ENCODE measurements around the gene AGPAT3. TPM values are rescaled to one million over a fixed set of nuclear protein-coding genes. Genes with fewer than 3 reads are reported as not detected.
A peak's percentile ranks its signal among the peaks of the same experiment; 100 is the strongest.

AGPAT3 gene
- total and polyA plus RNA-seq, 10 of the 15 experiments (the other 5 are each of a cell fraction or from before 2014, with no cell fraction given), result 1.2 to 110 (median 30.8) TPM

- intact Hi-C loops (cut with micrococcal nuclease; ENCODE audit: unreplicated experiment), result no loop called here
- Histone ChIP-seq H3K9ac (ENCODE audit: control insufficient read depth, insufficient read depth, low read length) (no peak overlapping the region), H3K9me3 (replicated peaks; ENCODE audit: control insufficient read depth, insufficient read depth, low read length) (no peaks in the 10 kb centered on the region), H3K36me3 (ENCODE audit: control insufficient read depth in 2 of 2, insufficient read depth in 2 of 2, low read length in 1 of 2) (peaks cover 6 to 9% of the 10 kb centered on the region in 2 experiments; a peak in 3 of 4 replicates), H3K79me2 (ENCODE audit: control insufficient read depth, insufficient read depth, low read length) (no peaks in the 10 kb centered on the region), H3K27ac (ENCODE audit: control insufficient read depth, insufficient read depth) (no peak overlapping the region), H3K4me2 (ENCODE audit: control insufficient read depth, insufficient read depth) (no peak overlapping the region), H2AFZ (ENCODE audit: control insufficient read depth, low read depth, low read length) (no peak overlapping the region), H3K4me1 (ENCODE audit: control insufficient read depth, insufficient read depth, low read length) (no peaks in the 10 kb centered on the region), H3K27me3 (replicated peaks in 1 of 2; ENCODE audit: control insufficient read depth in 2 of 2, insufficient read depth in 2 of 2, low read length in 1 of 2) (no peaks in the 10 kb centered on the region), H3K4me3 (no peak overlapping the region), H4K20me1 (ENCODE audit: control insufficient read depth, insufficient read depth) (no peaks in the 10 kb centered on the region)
- 92% methylated on average over 10 of the region's 17 CpGs for WGBS (ENCODE audit: insufficient coverage, insufficient replicate concordance, low lambda C conversion rate, missing lambda C conversion rate)
- ATAC-seq, result no peak
- ChIA-PET RAD21 (ENCODE audit: unreplicated experiment) (no interaction called here), POLR2A (no interaction called here), CTCF (no interaction called here), SMC1A (ENCODE audit: uncharacterized antibody, unreplicated experiment) (interaction anchor here (0.6 kb wide), 1 partner anchor 44 kb away, joined by 3 read pairs; no protein-coding TSS in a partner anchor)
- in situ Hi-C loops (cut with MboI), result no loop called here
- no peak for FAIRE-seq
- TF ChIP-seq SMARCA5 (IDR thresholded peaks at IDR 0.05), result no peak
- TF ChIP-seq POLR2A (IDR thresholded peaks at IDR 0.05; ENCODE audit: low read depth, low read length), result peak; percentile 4; the same call in 1 of the 2 replicates
- TF ChIP-seq POLR2AphosphoS2 (IDR thresholded peaks at IDR 0.05; ENCODE audit: low read depth, low read length), result peak; percentile 54; the same call in 1 of the 2 replicates
- no TSS peak for BruUV-seq (replicated peaks)
- no peak for DNase-seq (ENCODE audit: low read depth, low spot score)
Observed at GRCh38 chr21:43983390-43983789, 118.4 kb downstream of the AGPAT3 start.

DNA sequence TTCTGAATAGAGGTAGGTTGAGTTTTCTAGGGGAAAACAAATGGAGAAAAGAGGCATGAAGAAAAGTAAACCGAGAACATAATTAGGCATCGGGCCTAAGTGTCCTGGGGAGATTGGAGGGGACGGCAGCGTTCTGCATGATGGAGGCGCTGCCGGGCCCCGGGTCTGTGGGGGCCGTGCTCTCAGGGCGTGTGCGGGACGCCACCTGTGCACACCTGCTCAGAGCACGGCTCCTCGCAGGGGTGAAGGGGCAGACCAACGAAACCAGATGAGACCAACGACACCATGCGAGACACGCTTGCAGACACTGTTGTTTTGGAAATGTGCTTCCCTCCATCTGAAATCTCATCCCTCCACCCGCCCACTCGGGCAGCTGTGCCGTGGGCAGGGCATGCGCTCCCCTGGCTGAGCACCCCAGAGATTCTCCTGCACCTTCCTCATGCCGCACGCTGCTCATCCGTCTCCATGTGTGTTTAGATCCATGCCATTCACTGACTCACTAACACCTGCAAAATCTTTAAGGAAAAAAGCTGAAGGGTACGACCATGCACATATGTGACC lies 118.9 kb downstream of the AGPAT3 start:
- no peaks in the 10 kb centered on the region for H4K20me1 ChIP-seq (ENCODE audit: control insufficient read depth, insufficient read depth)
- H3K9ac ChIP-seq (ENCODE audit: control insufficient read depth, insufficient read depth, low read length), result no peak overlapping the region
- ChIA-PET SMC1A (ENCODE audit: uncharacterized antibody, unreplicated experiment) (no interaction called here), POLR2A (no interaction called here), RAD21 (ENCODE audit: unreplicated experiment) (no interaction called here), CTCF (interaction anchor here (1.0 kb wide), 1 partner anchor 9 kb away, joined by 4 read pairs; no protein-coding TSS in a partner anchor)
- ATAC-seq (no peak), DNase-seq (ENCODE audit: low read depth, low spot score) (no peak), FAIRE-seq (no peak)
- no peak overlapping the region for H2AFZ ChIP-seq (ENCODE audit: control insufficient read depth, low read depth, low read length)
- no peaks in the 10 kb centered on the region for H3K79me2 ChIP-seq (ENCODE audit: control insufficient read depth, insufficient read depth, low read length)
- intact Hi-C loops (cut with micrococcal nuclease; ENCODE audit: unreplicated experiment), result no loop called here
- no peaks in the 10 kb centered on the region for H3K27me3 ChIP-seq (replicated peaks in 1 of 2; ENCODE audit: control insufficient read depth in 2 of 2, insufficient read depth in 2 of 2, low read length in 1 of 2)
- in situ Hi-C loops (cut with MboI), result no loop called here
- no peaks in the 10 kb centered on the region for H3K4me1 ChIP-seq (ENCODE audit: control insufficient read depth, insufficient read depth, low read length)
- BruUV-seq (replicated peaks), result TSS peak; percentile 44
- peaks cover 3 to 9% of the 10 kb centered on the region in 2 experiments; a peak in 3 of 4 replicates for H3K36me3 ChIP-seq (ENCODE audit: control insufficient read depth in 2 of 2, insufficient read depth in 2 of 2, low read length in 1 of 2)
- H3K4me3 ChIP-seq, result no peak overlapping the region
- no peak overlapping the region for H3K4me2 ChIP-seq (ENCODE audit: control insufficient read depth, insufficient read depth)
- H3K27ac ChIP-seq (ENCODE audit: control insufficient read depth, insufficient read depth), result no peak overlapping the region
- no peaks in the 10 kb centered on the region for H3K9me3 ChIP-seq (replicated peaks; ENCODE audit: control insufficient read depth, insufficient read depth, low read length)
- TF ChIP-seq POU2F2 (IDR thresholded peaks at IDR 0.05; ENCODE audit: borderline replicate concordance, low read depth, low read length), result no peak
- no peak for TF ChIP-seq RUNX3 (IDR thresholded peaks at IDR 0.05; ENCODE audit: low read length)
- TF ChIP-seq ZSCAN29 (IDR thresholded peaks at IDR 0.05), result no peak
- no peak for TF ChIP-seq ZNF217 (IDR thresholded peaks at IDR 0.05)
- TF ChIP-seq NFXL1 (IDR thresholded peaks at IDR 0.05; ENCODE audit: borderline replicate concordance), result no peak
- no peak for TF ChIP-seq NR2C1 (IDR thresholded peaks at IDR 0.05)
- TF ChIP-seq SPI1 (IDR thresholded peaks at IDR 0.05; ENCODE audit: borderline replicate concordance, insufficient read depth, low read depth, low read length), result no peak
- TF ChIP-seq ZBED1 (IDR thresholded peaks at IDR 0.05; ENCODE audit: borderline replicate concordance), result no peak
- TF ChIP-seq, protein P1, sequence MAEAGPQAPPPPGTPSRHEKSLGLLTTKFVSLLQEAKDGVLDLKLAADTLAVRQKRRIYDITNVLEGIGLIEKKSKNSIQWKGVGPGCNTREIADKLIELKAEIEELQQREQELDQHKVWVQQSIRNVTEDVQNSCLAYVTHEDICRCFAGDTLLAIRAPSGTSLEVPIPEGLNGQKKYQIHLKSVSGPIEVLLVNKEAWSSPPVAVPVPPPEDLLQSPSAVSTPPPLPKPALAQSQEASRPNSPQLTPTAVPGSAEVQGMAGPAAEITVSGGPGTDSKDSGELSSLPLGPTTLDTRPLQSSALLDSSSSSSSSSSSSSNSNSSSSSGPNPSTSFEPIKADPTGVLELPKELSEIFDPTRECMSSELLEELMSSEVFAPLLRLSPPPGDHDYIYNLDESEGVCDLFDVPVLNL (IDR thresholded peaks at IDR 0.05; ENCODE audit: low read depth, low read length), result no peak
- WGBS (ENCODE audit: insufficient coverage, insufficient replicate concordance, low lambda C conversion rate, missing lambda C conversion rate), result 93% methylated on average over 21 of the region's 25 CpGs
